Cardiac fibroblast (primary cell): ENCODE measurements around the gene TMPRSS3.
"Not testable (repeated sequence)": the region's sequence is repeated elsewhere in the genome, so short reads cannot be mapped to it uniquely, and the experiment has no call there.

Experiments used
- DNase-seq, 2 donors: peaks; one replicate each; pipeline versions ENCODE4 v3.0.0 to v3.0.0-alpha.2; 2010; ENCODE audit warnings: low read depth in 2 of 2
- H3K4me3 ChIP-seq, 2 donors: replicated peaks in 1 of 2; 1 replicate in 1 of 2; 2 replicates in 1 of 2; pipeline ENCODE4 v1.5.1; 2011; ENCODE audit warnings: low read depth in 2 of 2, low read length in 2 of 2, mild to moderate bottlenecking in 2 of 2, moderate library complexity in 1 of 2
- CTCF ChIP-seq: IDR thresholded peaks from one replicate; pipeline ENCODE4 v1.5.1; 2011; ENCODE audit warnings: low read depth, mild to moderate bottlenecking, low read length, inconsistent platforms

The TMPRSS3 gene

GRCh38 chr21:42411891-42412635 lies 16.2 kb upstream of the TMPRSS3 start:
- DNase-seq = no peak
- no peak for TF ChIP-seq CTCF
- H3K4me3 ChIP-seq = no peak overlapping the region

GRCh38 chr21:42411197-42411869 lies 15.5 kb upstream of the TMPRSS3 start:
- no peak for DNase-seq
- TF ChIP-seq CTCF = no peak

GRCh38 chr21:42409366-42409765 lies 13.5 kb upstream of the TMPRSS3 start:
- no peak overlapping the region for H3K4me3 ChIP-seq
- no peak for DNase-seq
- no peak for TF ChIP-seq CTCF

More at GRCh38 chr21:42411197-42411869, 15.5 kb upstream of the TMPRSS3 start:
- H3K4me3 ChIP-seq = no peak overlapping the region

- not testable (repeated sequence) for H3K4me3 ChIP-seq, DNase-seq
Measured at GRCh38 chr21:42408718-42409117, 12.9 kb upstream of the TMPRSS3 start.

GRCh38 chr21:42407476-42407875 lies 11.6 kb upstream of the TMPRSS3 start:
- no peak overlapping the region for H3K4me3 ChIP-seq
- TF ChIP-seq CTCF = no peak
- no peak for DNase-seq

GRCh38 chr21:42406866-42407265 lies 11.0 kb upstream of the TMPRSS3 start:
- no peak overlapping the region for H3K4me3 ChIP-seq
- DNase-seq = no peak
- TF ChIP-seq CTCF = no peak

- no peak overlapping the region for H3K4me3 ChIP-seq
- no peak for TF ChIP-seq CTCF
- no peak for DNase-seq
Measured at GRCh38 chr21:42406201-42406621, 10.4 kb upstream of the TMPRSS3 start.
